Fibroblast of lung (primary cell): ENCODE data around the gene PLCG1. TPM values are rescaled to one million over a fixed set of nuclear protein-coding genes. Genes with fewer than 3 reads are reported as not detected.
A peak's percentile ranks its signal among the peaks of the same experiment; 100 is the strongest.

Experiments used
- DNase-seq, 2 donors: peaks; one replicate each; pipeline versions ENCODE4 v3.0.0 to v3.0.0-alpha.2; 2010; ENCODE audit warnings: low read depth in 2 of 2
- H2AFZ ChIP-seq: 2 replicates; pipeline ENCODE4 v1.5.1; 2012; ENCODE audit warnings: low read length, control low read depth, inconsistent platforms
- H3K27ac ChIP-seq: 2 replicates; pipeline ENCODE4 v1.5.1; 2011; ENCODE audit warnings: low read length, control low read depth; ENCODE audit not compliant: insufficient read depth
- H3K27me3 ChIP-seq: 2 replicates; pipeline ENCODE4 v1.5.1; 2011; ENCODE audit warnings: mild to moderate bottlenecking, low read length; ENCODE audit not compliant: control insufficient read depth, insufficient read depth
- H3K36me3 ChIP-seq: 2 replicates; pipeline ENCODE4 v1.5.1; 2011; ENCODE audit warnings: low read length; ENCODE audit not compliant: control insufficient read depth, insufficient read depth
- H3K4me1 ChIP-seq: 2 replicates; pipeline ENCODE4 v1.5.1; 2011; ENCODE audit warnings: low read length; ENCODE audit not compliant: control insufficient read depth, insufficient read depth; ENCODE audit errors: extremely low read depth
- H3K4me2 ChIP-seq: 2 replicates; pipeline ENCODE4 v1.5.1; 2011; ENCODE audit warnings: low read length, control low read depth; ENCODE audit not compliant: insufficient read depth; ENCODE audit errors: extremely low read depth
- H3K4me3 ChIP-seq, 4 experiments: fragments of 200-600 bp in 1 of 4; sonication (generic) in 1 of 4; replicated peaks in 1 of 4; 2 replicates each; pipeline ENCODE4 v1.5.1; 2011 to 2016; ENCODE audit warnings: low read length in 4 of 4, low read depth in 3 of 4, mild to moderate bottlenecking in 3 of 4, control low read depth in 2 of 4, inconsistent platforms in 1 of 4, mixed read lengths in 1 of 4; ENCODE audit not compliant: insufficient read depth in 1 of 4; ENCODE audit errors: control extremely low read depth in 1 of 4
- H3K79me2 ChIP-seq: 2 replicates; pipeline ENCODE4 v1.5.1; 2012; ENCODE audit warnings: mild to moderate bottlenecking, low read length, inconsistent platforms; ENCODE audit not compliant: control insufficient read depth, insufficient read depth
- H3K9ac ChIP-seq: 2 replicates; pipeline ENCODE4 v1.5.1; 2011; ENCODE audit warnings: mild to moderate bottlenecking, low read length, control low read depth; ENCODE audit not compliant: insufficient read depth
- H3K9me3 ChIP-seq: 2 replicates; pipeline ENCODE4 v1.5.1; 2012; ENCODE audit warnings: low read depth, low read length; ENCODE audit not compliant: control insufficient read depth, insufficient read depth
- H4K20me1 ChIP-seq: 2 replicates; pipeline ENCODE4 v1.5.1; 2011; ENCODE audit warnings: low read length; ENCODE audit not compliant: control insufficient read depth, insufficient read depth; ENCODE audit errors: extremely low read depth
- EZH2 ChIP-seq: IDR thresholded peaks from 2 replicates; pipeline ENCODE4 v1.5.1; 2012; ENCODE audit warnings: low read length, control low read depth, mild to moderate bottlenecking; ENCODE audit errors: missing control alignments
- polyA plus RNA-seq, 2 donors: library from polyadenylated mRNA; depleted of rRNA in 1 of 2; stranded (reverse) in 1 of 2; unstranded in 1 of 2; fragments of >200 nt; gene quantifications; 2 replicates each; pipeline ENCODE4 v1.2.1, GENCODE V29; 2011 to 2012; ENCODE audit warnings: missing spikeins in 1 of 2
- total RNA-seq: library from RNA; depleted of rRNA; stranded (reverse); fragments of >200 nt; gene quantifications from 2 replicates; pipeline ENCODE4 v1.2.1, GENCODE V29; 2014
- TF ChIP-seq, protein P1 (sequence below), 2 donors: IDR thresholded peaks in 1 of 2; conservative IDR thresholded peaks in 1 of 2; 1 replicate in 1 of 2; 2 replicates in 1 of 2; pipeline ENCODE4 v1.5.1; 2011 to 2012; ENCODE audit warnings: low read length in 2 of 2, control low read depth in 1 of 2, inconsistent platforms in 1 of 2, low read depth in 1 of 2, mild to moderate bottlenecking in 1 of 2

Gene PLCG1
- total and polyA plus RNA-seq, 2 donors (not counting 1 experiment from before 2014, with no cell fraction given): 24.5 to 86.2 TPM

DNA sequence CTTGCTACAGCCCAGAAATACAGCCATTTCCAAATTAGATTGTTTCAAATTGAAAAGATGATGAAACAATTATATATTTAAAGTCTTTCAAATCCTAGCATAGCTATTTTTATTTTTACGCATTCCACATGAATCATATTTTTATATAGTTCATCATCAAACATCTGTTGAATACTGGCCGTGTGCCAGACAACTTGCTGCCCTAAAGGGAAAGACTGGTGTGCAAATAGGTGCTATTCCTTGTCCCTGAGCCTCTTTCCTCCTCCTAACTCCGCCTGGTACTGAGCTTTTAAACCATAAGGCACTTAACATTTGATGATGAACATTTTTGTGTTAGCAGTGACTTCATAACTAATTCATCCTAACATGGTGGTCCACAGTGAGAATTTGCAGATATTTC lies 18.7 kb upstream of the PLCG1 start:
- Histone ChIP-seq H3K9ac (no peak overlapping the region), H3K27ac (no peak overlapping the region), H3K36me3 (peaks cover 33% of the 10 kb centered on the region), H3K9me3 (no peaks in the 10 kb centered on the region), H4K20me1 (no peaks in the 10 kb centered on the region), H3K79me2 (no peaks in the 10 kb centered on the region), H3K4me3 (no peak overlapping the region), H3K4me1 (peaks cover 6% of the 10 kb centered on the region), H2AFZ (no peak overlapping the region), H3K4me2 (no peak overlapping the region), H3K27me3 (no peaks in the 10 kb centered on the region)
- DNase-seq: peak in 1 of 2 donors; percentile 49
- no peak for TF ChIP-seq EZH2
- TF ChIP-seq, protein P1, sequence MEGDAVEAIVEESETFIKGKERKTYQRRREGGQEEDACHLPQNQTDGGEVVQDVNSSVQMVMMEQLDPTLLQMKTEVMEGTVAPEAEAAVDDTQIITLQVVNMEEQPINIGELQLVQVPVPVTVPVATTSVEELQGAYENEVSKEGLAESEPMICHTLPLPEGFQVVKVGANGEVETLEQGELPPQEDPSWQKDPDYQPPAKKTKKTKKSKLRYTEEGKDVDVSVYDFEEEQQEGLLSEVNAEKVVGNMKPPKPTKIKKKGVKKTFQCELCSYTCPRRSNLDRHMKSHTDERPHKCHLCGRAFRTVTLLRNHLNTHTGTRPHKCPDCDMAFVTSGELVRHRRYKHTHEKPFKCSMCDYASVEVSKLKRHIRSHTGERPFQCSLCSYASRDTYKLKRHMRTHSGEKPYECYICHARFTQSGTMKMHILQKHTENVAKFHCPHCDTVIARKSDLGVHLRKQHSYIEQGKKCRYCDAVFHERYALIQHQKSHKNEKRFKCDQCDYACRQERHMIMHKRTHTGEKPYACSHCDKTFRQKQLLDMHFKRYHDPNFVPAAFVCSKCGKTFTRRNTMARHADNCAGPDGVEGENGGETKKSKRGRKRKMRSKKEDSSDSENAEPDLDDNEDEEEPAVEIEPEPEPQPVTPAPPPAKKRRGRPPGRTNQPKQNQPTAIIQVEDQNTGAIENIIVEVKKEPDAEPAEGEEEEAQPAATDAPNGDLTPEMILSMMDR (conservative IDR thresholded peaks at IDR 0.05 in 1 of 2, IDR thresholded peaks at IDR 0.05 in 1 of 2; ENCODE audit: low read depth in 1 of 2, low read length in 2 of 2): no peak

DNA sequence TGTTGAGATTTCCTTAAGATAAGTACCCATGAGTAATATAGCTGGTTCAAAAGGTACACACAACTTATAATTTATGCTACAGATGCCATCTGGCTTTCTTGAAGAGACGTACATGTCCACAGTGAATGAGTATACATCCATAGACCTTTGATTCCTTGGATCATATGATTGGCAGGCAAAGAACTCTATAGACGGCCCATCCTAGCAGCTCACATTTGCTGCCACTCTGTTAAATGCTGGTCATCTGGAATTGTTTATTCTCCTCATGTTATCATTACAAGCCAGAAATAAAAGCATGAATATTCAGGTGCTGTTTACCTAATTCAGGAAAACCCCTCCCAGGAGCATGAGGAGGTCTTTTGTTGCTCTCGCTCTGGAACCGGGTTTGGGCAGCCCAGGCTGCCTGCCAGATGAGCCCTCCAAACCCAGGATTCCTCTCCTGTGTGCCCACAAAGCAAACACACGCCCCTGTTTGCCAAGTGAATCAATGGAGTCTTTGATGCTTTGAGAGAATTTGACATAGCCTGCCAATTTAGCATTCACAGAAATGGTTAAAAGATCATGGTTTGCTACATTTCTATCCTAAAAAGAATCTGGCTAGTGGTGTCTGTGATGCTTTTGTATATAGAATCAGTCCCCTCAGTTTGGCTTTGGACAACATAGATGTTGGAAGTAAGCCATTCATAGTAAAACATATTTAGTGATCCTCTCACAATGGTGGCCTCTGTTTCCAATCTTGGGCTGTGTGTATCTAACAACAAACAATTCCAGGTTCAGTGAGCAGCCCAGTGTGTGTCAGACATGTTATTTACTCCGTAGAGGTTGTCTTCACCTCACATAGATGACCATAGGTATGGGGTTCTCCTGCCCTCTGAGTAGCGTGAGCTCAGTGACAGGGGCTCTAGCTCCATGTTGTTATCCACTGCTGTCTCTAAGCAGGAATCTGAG lies 17.5 kb upstream of the PLCG1 start:
- no peaks in the 10 kb centered on the region for H4K20me1 ChIP-seq
- no peaks in the 10 kb centered on the region for H3K79me2 ChIP-seq
- TF ChIP-seq, protein P1 (conservative IDR thresholded peaks at IDR 0.05 in 1 of 2, IDR thresholded peaks at IDR 0.05 in 1 of 2; ENCODE audit: low read depth in 1 of 2, low read length in 2 of 2): no peak
- no peak for TF ChIP-seq EZH2
- H3K36me3 ChIP-seq: peaks cover 25% of the 10 kb centered on the region
- peaks cover 6% of the 10 kb centered on the region for H3K4me1 ChIP-seq
- no peaks in the 10 kb centered on the region for H3K9me3 ChIP-seq
- H3K9ac ChIP-seq: no peak overlapping the region
- H2AFZ ChIP-seq: no peak overlapping the region
- no peak overlapping the region for H3K4me2 ChIP-seq
- no peak for DNase-seq
- no peaks in the 10 kb centered on the region for H3K27me3 ChIP-seq
- no peak overlapping the region for H3K27ac ChIP-seq
- no peak overlapping the region for H3K4me3 ChIP-seq

DNA sequence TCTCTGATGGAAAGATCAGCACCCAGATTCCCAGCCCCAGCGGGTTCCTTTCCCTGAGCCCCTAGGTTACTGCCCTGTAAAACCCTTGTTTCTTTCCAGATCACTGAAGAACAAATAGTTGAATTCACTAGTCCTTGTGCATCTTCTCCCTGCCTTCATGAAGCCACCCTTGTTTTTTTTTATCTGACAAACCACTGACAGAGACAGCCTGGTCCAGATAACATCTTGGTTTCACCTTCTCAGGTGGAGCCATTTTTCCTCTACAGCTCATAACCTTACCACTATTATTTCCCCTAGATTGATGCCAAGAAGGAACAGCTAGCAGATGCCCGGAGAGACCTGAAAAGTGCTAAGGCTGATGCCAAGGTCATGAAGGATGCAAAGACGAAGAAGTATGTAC lies 15.9 kb upstream of the PLCG1 start:
- Histone ChIP-seq H3K9ac (no peak overlapping the region), H2AFZ (no peak overlapping the region), H3K9me3 (no peaks in the 10 kb centered on the region), H3K79me2 (no peaks in the 10 kb centered on the region), H3K4me1 (peaks cover 6% of the 10 kb centered on the region), H3K36me3 (peaks cover 27% of the 10 kb centered on the region), H3K4me2 (no peak overlapping the region), H3K27ac (no peak overlapping the region), H4K20me1 (no peaks in the 10 kb centered on the region), H3K4me3 (no peak overlapping the region), H3K27me3 (no peaks in the 10 kb centered on the region)
- TF ChIP-seq, protein P1 (conservative IDR thresholded peaks at IDR 0.05 in 1 of 2, IDR thresholded peaks at IDR 0.05 in 1 of 2; ENCODE audit: low read depth in 1 of 2, low read length in 2 of 2): no peak
- TF ChIP-seq EZH2: no peak
- DNase-seq: no peak
